Measurements from ENCODE around the gene FNDC5. TPM values are rescaled to one million over a fixed set of nuclear protein-coding genes. Genes with fewer than 3 reads are reported as not detected.

Gene FNDC5
- total and polyA plus RNA-seq, 2 of the 13 experiments (the other 11 are each of a cell fraction or from before 2014, with no cell fraction given) = 1.4 to 3.1 TPM

DNA sequence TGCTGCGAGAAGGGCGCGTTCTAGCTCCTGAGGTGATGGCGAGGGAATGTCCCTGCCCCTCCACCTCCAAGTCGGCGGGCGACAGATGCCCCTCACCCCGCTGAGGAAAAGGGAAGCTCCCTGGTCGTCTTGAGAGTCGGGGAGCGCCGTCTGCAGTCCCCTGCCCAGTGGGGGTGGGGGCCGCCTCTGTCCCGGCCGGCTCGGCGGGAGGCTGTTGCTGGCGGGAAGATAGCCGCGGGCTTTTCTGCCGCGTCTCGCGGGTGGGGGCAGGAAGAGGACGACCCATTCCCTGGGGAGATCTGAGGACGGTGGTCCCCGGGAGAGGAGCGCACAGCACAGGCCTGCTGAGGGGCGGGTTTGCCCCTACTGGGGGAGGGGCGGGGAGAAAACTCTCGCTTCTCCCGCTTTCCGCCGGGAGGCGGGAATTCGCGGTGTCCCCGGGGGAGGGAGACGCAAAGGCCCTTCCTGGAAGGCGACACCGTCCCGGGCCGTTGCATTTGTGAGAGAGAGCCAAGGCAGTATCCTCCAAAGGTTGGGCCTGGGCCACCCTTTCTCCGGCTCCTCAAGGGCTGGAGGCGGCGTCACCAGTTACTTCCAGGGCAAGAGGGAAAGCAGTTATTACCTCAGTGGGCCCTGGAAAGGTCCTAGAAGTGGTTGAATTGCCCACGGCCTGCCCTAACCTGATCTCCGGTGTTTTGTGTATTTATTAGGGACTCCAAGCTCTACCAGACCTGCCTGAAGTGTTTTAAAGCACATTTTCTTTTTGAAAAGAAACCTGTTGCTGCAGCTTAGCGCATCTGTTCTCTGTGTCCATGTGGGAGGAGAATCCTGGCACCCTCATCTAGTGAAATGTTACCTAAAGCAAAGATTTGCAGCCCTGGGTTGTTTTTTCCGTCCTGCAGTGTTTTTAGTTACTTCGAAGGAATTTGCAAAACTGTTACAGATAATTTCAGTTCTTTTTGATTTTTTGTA, 52.6 kb downstream of the FNDC5 start (continued):
- TF ChIP-seq, protein P1, sequence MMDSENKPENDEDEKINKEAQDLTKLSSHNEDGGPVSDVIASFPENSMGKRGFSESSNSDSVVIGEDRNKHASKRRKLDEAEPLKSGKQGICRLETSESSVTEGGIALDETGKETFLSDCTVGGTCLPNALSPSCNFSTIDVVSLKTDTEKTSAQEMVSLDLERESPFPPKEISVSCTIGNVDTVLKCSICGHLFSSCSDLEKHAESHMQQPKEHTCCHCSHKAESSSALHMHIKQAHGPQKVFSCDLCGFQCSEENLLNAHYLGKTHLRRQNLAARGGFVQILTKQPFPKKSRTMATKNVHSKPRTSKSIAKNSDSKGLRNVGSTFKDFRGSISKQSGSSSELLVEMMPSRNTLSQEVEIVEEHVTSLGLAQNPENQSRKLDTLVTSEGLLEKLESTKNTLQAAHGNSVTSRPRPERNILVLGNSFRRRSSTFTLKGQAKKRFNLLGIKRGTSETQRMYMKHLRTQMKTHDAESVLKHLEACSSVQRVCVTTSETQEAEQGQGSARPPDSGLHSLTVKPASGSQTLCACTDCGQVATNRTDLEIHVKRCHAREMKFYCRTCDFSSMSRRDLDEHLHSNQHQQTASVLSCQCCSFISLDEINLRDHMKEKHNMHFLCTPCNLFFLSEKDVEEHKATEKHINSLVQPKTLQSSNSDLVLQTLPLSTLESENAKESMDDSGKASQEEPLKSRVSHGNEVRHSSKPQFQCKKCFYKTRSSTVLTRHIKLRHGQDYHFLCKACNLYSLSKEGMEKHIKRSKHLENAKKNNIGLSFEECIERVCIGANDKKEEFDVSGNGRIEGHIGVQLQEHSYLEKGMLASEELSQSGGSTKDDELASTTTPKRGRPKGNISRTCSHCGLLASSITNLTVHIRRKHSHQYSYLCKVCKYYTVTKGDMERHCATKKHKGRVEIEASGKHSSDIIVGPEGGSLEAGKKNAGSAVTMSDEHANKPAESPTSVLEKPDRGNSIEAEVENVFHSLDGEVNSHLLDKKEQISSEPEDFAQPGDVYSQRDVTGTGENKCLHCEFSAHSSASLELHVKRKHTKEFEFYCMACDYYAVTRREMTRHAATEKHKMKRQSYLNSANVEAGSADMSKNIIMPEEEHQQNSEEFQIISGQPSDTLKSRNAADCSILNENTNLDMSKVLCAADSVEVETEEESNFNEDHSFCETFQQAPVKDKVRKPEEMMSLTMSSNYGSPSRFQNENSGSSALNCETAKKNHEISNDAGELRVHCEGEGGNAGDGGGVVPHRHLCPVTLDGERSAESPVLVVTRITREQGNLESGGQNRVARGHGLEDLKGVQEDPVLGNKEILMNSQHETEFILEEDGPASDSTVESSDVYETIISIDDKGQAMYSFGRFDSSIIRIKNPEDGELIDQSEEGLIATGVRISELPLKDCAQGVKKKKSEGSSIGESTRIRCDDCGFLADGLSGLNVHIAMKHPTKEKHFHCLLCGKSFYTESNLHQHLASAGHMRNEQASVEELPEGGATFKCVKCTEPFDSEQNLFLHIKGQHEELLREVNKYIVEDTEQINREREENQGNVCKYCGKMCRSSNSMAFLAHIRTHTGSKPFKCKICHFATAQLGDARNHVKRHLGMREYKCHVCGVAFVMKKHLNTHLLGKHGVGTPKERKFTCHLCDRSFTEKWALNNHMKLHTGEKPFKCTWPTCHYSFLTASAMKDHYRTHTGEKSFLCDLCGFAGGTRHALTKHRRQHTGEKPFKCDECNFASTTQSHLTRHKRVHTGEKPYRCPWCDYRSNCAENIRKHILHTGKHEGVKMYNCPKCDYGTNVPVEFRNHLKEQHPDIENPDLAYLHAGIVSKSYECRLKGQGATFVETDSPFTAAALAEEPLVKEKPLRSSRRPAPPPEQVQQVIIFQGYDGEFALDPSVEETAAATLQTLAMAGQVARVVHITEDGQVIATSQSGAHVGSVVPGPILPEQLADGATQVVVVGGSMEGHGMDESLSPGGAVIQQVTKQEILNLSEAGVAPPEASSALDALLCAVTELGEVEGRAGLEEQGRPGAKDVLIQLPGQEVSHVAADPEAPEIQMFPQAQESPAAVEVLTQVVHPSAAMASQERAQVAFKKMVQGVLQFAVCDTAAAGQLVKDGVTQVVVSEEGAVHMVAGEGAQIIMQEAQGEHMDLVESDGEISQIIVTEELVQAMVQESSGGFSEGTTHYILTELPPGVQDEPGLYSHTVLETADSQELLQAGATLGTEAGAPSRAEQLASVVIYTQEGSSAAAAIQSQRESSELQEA (CRISPR knock-in tag; IDR thresholded peaks at IDR 0.05; ENCODE audit: not compliant biosample characterization) = no peak
- TF ChIP-seq TMF1 (CRISPR knock-in tag; IDR thresholded peaks at IDR 0.05; ENCODE audit: low read depth) (no peak), ZNF780A (CRISPR knock-in tag; IDR thresholded peaks at IDR 0.05) (no peak), SIN3B (IDR thresholded peaks at IDR 0.05; ENCODE audit: low read length) (no peak), ONECUT2 (CRISPR knock-in tag; IDR thresholded peaks at IDR 0.05) (no peak), ZNF879 (CRISPR knock-in tag; IDR thresholded peaks at IDR 0.05) (peak; percentile 50; the same call in 1 of the 2 replicates), ASH2L (IDR thresholded peaks at IDR 0.05; ENCODE audit: insufficient read length, low read depth, low read length) (peak; percentile 35), KDM1A (CRISPR knock-in tag; IDR thresholded peaks at IDR 0.05) (no peak), BRCA1 (CRISPR knock-in tag; IDR thresholded peaks at IDR 0.05) (no peak), U2AF1 (optimal IDR thresholded peaks at IDR 0.05; ENCODE audit: low read depth, low read length) (no peak), ATM (IDR thresholded peaks at IDR 0.05; ENCODE audit: borderline replicate concordance) (no peak), ZNF619 (CRISPR knock-in tag; IDR thresholded peaks at IDR 0.05) (no peak), ZBTB1 (CRISPR knock-in tag; IDR thresholded peaks at IDR 0.05; ENCODE audit: borderline replicate concordance) (no peak), CHD2 (IDR thresholded peaks at IDR 0.05; ENCODE audit: low read depth, low read length) (no peak), FOXC1 (CRISPR knock-in tag; IDR thresholded peaks at IDR 0.05; ENCODE audit: borderline replicate concordance) (no peak; the same call in 1 of the 2 replicates), MIER2 (CRISPR knock-in tag; IDR thresholded peaks at IDR 0.05) (no peak), ZNF564 (CRISPR knock-in tag; IDR thresholded peaks at IDR 0.05) (no peak), ZNF839 (CRISPR knock-in tag; IDR thresholded peaks at IDR 0.05; ENCODE audit: borderline replicate concordance) (no peak), PCBP2 (optimal IDR thresholded peaks at IDR 0.05; ENCODE audit: low read depth, low read length, poor library complexity, severe bottlenecking) (no peak), MEIS2 (CRISPR knock-in tag; IDR thresholded peaks at IDR 0.05) (peak; percentile 62; the same call in 1 of the 2 replicates), MBNL3 (CRISPR knock-in tag; conservative IDR thresholded peaks at IDR 0.05) (no peak)
- TF ChIP-seq, protein P2, sequence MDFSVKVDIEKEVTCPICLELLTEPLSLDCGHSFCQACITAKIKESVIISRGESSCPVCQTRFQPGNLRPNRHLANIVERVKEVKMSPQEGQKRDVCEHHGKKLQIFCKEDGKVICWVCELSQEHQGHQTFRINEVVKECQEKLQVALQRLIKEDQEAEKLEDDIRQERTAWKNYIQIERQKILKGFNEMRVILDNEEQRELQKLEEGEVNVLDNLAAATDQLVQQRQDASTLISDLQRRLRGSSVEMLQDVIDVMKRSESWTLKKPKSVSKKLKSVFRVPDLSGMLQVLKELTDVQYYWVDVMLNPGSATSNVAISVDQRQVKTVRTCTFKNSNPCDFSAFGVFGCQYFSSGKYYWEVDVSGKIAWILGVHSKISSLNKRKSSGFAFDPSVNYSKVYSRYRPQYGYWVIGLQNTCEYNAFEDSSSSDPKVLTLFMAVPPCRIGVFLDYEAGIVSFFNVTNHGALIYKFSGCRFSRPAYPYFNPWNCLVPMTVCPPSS (IDR thresholded peaks at IDR 0.05) = no peak
